ENCODE data around the gene ECI1.

GRCh38 chr16:2199095-2199494 is 52.3 kb downstream of the ECI1 start:
- TF ChIP-seq CTCF (IDR thresholded peaks at IDR 0.05), result no peak
- TF ChIP-seq POLR2A (IDR thresholded peaks at IDR 0.05), result no peak
